ENCODE data around the gene MUC16.

MUC16 gene

GRCh38 chr19:9009431-9009830 is 778 bp downstream of the MUC16 start:
- no peak overlapping the region for H2AFZ ChIP-seq (ENCODE audit: low read length)
- no peaks in the 10 kb centered on the region for H3K4me1 ChIP-seq (ENCODE audit: insufficient read depth, low read length, severe bottlenecking)
- no peaks in the 10 kb centered on the region for H3F3A ChIP-seq (ENCODE audit: insufficient read depth, low read length)
- H3K36me3 ChIP-seq (ENCODE audit: insufficient read depth, low read length), result no peaks in the 10 kb centered on the region
- H3K4me2 ChIP-seq (ENCODE audit: low read length), result no peak overlapping the region
- no peaks in the 10 kb centered on the region for H4K20me1 ChIP-seq (ENCODE audit: insufficient read depth, low read length)
- H3K9me3 ChIP-seq (ENCODE audit: low read length), result no peaks in the 10 kb centered on the region
- no peaks in the 10 kb centered on the region for H3K27me3 ChIP-seq (ENCODE audit: insufficient read depth, low read length)
- no peak overlapping the region for H3K4me3 ChIP-seq (ENCODE audit: low read depth, low read length, poor library complexity, severe bottlenecking)
- TF ChIP-seq, protein P1, sequence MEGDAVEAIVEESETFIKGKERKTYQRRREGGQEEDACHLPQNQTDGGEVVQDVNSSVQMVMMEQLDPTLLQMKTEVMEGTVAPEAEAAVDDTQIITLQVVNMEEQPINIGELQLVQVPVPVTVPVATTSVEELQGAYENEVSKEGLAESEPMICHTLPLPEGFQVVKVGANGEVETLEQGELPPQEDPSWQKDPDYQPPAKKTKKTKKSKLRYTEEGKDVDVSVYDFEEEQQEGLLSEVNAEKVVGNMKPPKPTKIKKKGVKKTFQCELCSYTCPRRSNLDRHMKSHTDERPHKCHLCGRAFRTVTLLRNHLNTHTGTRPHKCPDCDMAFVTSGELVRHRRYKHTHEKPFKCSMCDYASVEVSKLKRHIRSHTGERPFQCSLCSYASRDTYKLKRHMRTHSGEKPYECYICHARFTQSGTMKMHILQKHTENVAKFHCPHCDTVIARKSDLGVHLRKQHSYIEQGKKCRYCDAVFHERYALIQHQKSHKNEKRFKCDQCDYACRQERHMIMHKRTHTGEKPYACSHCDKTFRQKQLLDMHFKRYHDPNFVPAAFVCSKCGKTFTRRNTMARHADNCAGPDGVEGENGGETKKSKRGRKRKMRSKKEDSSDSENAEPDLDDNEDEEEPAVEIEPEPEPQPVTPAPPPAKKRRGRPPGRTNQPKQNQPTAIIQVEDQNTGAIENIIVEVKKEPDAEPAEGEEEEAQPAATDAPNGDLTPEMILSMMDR (IDR thresholded peaks at IDR 0.05; ENCODE audit: low read length), result no peak
- no peak for TF ChIP-seq EZH2 (IDR thresholded peaks at IDR 0.05; ENCODE audit: borderline replicate concordance, low read length)
- no peaks in the 10 kb centered on the region for H3K79me2 ChIP-seq (ENCODE audit: insufficient read depth, low read length)
- no peak overlapping the region for H3K9ac ChIP-seq (ENCODE audit: low read length)
- no peaks in the 10 kb centered on the region for H3K9me2 ChIP-seq (ENCODE audit: low read depth, low read length)
- H3K27ac ChIP-seq (ENCODE audit: low read depth, low read length, poor library complexity, severe bottlenecking), result no peak overlapping the region

GRCh38 chr19:9008667-9009066 is 1.5 kb downstream of the MUC16 start:
- H2AFZ ChIP-seq (ENCODE audit: low read length), result no peak overlapping the region
- H3K9me3 ChIP-seq (ENCODE audit: low read length), result no peaks in the 10 kb centered on the region
- H3K4me1 ChIP-seq (ENCODE audit: insufficient read depth, low read length, severe bottlenecking), result no peaks in the 10 kb centered on the region
- H4K20me1 ChIP-seq (ENCODE audit: insufficient read depth, low read length), result no peaks in the 10 kb centered on the region
- no peaks in the 10 kb centered on the region for H3F3A ChIP-seq (ENCODE audit: insufficient read depth, low read length)
- H3K4me2 ChIP-seq (ENCODE audit: low read length), result no peak overlapping the region
- H3K9ac ChIP-seq (ENCODE audit: low read length), result no peak overlapping the region
- H3K27ac ChIP-seq (ENCODE audit: low read depth, low read length, poor library complexity, severe bottlenecking), result no peak overlapping the region
- H3K4me3 ChIP-seq (ENCODE audit: low read depth, low read length, poor library complexity, severe bottlenecking), result no peak overlapping the region
- TF ChIP-seq, protein P1 (IDR thresholded peaks at IDR 0.05; ENCODE audit: low read length), result no peak
- no peak for TF ChIP-seq EZH2 (IDR thresholded peaks at IDR 0.05; ENCODE audit: borderline replicate concordance, low read length)
- no peaks in the 10 kb centered on the region for H3K9me2 ChIP-seq (ENCODE audit: low read depth, low read length)
- no peaks in the 10 kb centered on the region for H3K36me3 ChIP-seq (ENCODE audit: insufficient read depth, low read length)
- no peaks in the 10 kb centered on the region for H3K27me3 ChIP-seq (ENCODE audit: insufficient read depth, low read length)
- no peaks in the 10 kb centered on the region for H3K79me2 ChIP-seq (ENCODE audit: insufficient read depth, low read length)

DNA sequence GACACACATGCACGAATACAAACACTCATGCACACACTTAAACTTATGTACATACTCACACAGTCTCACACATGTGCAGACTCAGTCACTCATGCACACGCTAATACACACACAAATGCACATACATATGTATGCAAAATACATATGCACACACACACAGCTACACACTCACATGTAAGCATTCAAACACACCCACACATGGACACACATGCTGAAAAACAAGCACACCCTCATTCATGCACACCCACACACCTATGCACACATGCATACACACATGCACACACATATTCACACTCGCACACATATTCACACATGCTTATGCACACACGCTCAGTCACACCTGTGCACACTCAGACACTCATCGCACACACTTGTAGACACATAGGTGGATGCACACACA is 9.3 kb downstream of the MUC16 start:
- no peaks in the 10 kb centered on the region for H3K79me2 ChIP-seq (ENCODE audit: insufficient read depth, low read length)
- H3K9me2 ChIP-seq (ENCODE audit: low read depth, low read length), result no peaks in the 10 kb centered on the region
- no peaks in the 10 kb centered on the region for H4K20me1 ChIP-seq (ENCODE audit: insufficient read depth, low read length)
- no peak overlapping the region for H3K27ac ChIP-seq (ENCODE audit: low read depth, low read length, poor library complexity, severe bottlenecking)
- H3K4me3 ChIP-seq (ENCODE audit: low read depth, low read length, poor library complexity, severe bottlenecking), result no peak overlapping the region
- H3K4me2 ChIP-seq (ENCODE audit: low read length), result no peak overlapping the region
- H3F3A ChIP-seq (ENCODE audit: insufficient read depth, low read length), result no peaks in the 10 kb centered on the region
- TF ChIP-seq EZH2 (IDR thresholded peaks at IDR 0.05; ENCODE audit: borderline replicate concordance, low read length), result no peak
- TF ChIP-seq, protein P1 (IDR thresholded peaks at IDR 0.05; ENCODE audit: low read length), result no peak
- no peaks in the 10 kb centered on the region for H3K9me3 ChIP-seq (ENCODE audit: low read length)
- H3K36me3 ChIP-seq (ENCODE audit: insufficient read depth, low read length), result no peaks in the 10 kb centered on the region
- no peaks in the 10 kb centered on the region for H3K27me3 ChIP-seq (ENCODE audit: insufficient read depth, low read length)
- H3K9ac ChIP-seq (ENCODE audit: low read length), result no peak overlapping the region
- no peak overlapping the region for H2AFZ ChIP-seq (ENCODE audit: low read length)
- H3K4me1 ChIP-seq (ENCODE audit: insufficient read depth, low read length, severe bottlenecking), result no peaks in the 10 kb centered on the region

Measured in OCI-LY1 (cell line).